Measurements from ENCODE around the gene PDLIM7.

- TF ChIP-seq CTCF (IDR thresholded peaks at IDR 0.05) (no peak), POLR2A (IDR thresholded peaks at IDR 0.05) (no peak)
Observed at GRCh38 chr5:177472460-177473442, 24.7 kb downstream of the PDLIM7 start.

Data from heart left ventricle (tissue), 13 donors.